Measurements from ENCODE around the gene DGUOK. TPM values are rescaled to one million over a fixed set of nuclear protein-coding genes. Genes with fewer than 3 reads are reported as not detected.

Gene DGUOK
- total and polyA plus RNA-seq, 4 donors: 19.6 to 49.7 (median 28.3) TPM

GRCh38 chr2:73922681-73923080, 4.0 kb upstream of the DGUOK start:
- H3K27ac ChIP-seq (ENCODE audit: low read depth in 1 of 2, low read length in 2 of 2): no peak overlapping the region
- H3K4me1 ChIP-seq (ENCODE audit: control insufficient read depth in 4 of 4, insufficient read depth in 4 of 4, low read length in 3 of 4): peaks cover under 1 to 8% (median 1%) of the 10 kb centered on the region in 4 donors
- WGBS: 49% methylated on average over 5 of the region's 5 CpGs
- H3K9me3 ChIP-seq (ENCODE audit: control insufficient read depth in 4 of 4, low read length in 3 of 4): no peaks in the 10 kb centered on the region
- no peaks in the 10 kb centered on the region for H3K36me3 ChIP-seq (ENCODE audit: control insufficient read depth in 4 of 4, insufficient read depth in 3 of 4, low read depth in 1 of 4, low read length in 3 of 4)
- no peak overlapping the region for H3K4me3 ChIP-seq (ENCODE audit: low read depth in 1 of 3, low read length in 3 of 3)
- DNase-seq (ENCODE audit: low spot score): no peak
- no peak overlapping the region for H3K9ac ChIP-seq (ENCODE audit: low read depth in 1 of 2, low read length in 2 of 2)
- TF ChIP-seq SP1 (IDR thresholded peaks at IDR 0.05): no peak
- no peak for TF ChIP-seq FOXA1 (IDR thresholded peaks at IDR 0.05)
- no peak for TF ChIP-seq RAD21 (IDR thresholded peaks at IDR 0.05)
- TF ChIP-seq HNF4A (conservative IDR thresholded peaks at IDR 0.05): no peak
- TF ChIP-seq HNF4G (IDR thresholded peaks at IDR 0.05): no peak
- TF ChIP-seq JUND (IDR thresholded peaks at IDR 0.05): no peak
- TF ChIP-seq YY1 (IDR thresholded peaks at IDR 0.05): no peak
- no peak for TF ChIP-seq REST (IDR thresholded peaks at IDR 0.05)
- TF ChIP-seq CTCF (IDR thresholded peaks at IDR 0.05; ENCODE audit: low read depth, low read length, missing input control): no peak
- TF ChIP-seq MAX (IDR thresholded peaks at IDR 0.05): no peak
- TF ChIP-seq FOXA2 (IDR thresholded peaks at IDR 0.05): no peak
- no peak for TF ChIP-seq NR2F2 (IDR thresholded peaks at IDR 0.05)
- no peak for TF ChIP-seq GABPA (IDR thresholded peaks at IDR 0.05 in 1 of 2, conservative IDR thresholded peaks at IDR 0.05 in 1 of 2)
- TF ChIP-seq RXRA (IDR thresholded peaks at IDR 0.05): no peak
- no peak for TF ChIP-seq ZBTB33 (IDR thresholded peaks at IDR 0.05)
- TF ChIP-seq ATF3 (IDR thresholded peaks at IDR 0.05): no peak
- no peak for TF ChIP-seq TAF1 (conservative IDR thresholded peaks at IDR 0.05)
- no peak for TF ChIP-seq EGR1 (IDR thresholded peaks at IDR 0.05; ENCODE audit: low read depth in 2 of 2)
- peaks cover 0 to 3% (median 1%) of the 10 kb centered on the region in 4 donors for H3K27me3 ChIP-seq (ENCODE audit: control insufficient read depth in 4 of 4, insufficient read depth in 4 of 4, low read length in 3 of 4)

Data from liver (tissue), 9 donors.